DND-41 (cell line): ENCODE measurements around the gene VAMP2.

Source experiments
- CTCF ChIP-seq: IDR thresholded peaks from 2 replicates; pipeline ENCODE4 v1.5.1; 2012; ENCODE audit warnings: borderline replicate concordance, low read length, moderate library complexity, mild to moderate bottlenecking; ENCODE audit not compliant: poor library complexity, severe bottlenecking; ENCODE audit errors: extremely low read depth
- EZH2 ChIP-seq: IDR thresholded peaks from 3 replicates; pipeline ENCODE4 v1.6.1; 2012; ENCODE audit warnings: borderline replicate concordance, low read depth, mild to moderate bottlenecking, moderate library complexity, low read length, inconsistent platforms; ENCODE audit not compliant: severe bottlenecking

GRCh38 chr17:8153957-8154607 lies 8.7 kb downstream of the VAMP2 start:
- no peak for TF ChIP-seq CTCF
- no peak for TF ChIP-seq EZH2
